Panc1 (cell line): ENCODE measurements around the gene KAT2B. TPM values are rescaled to one million over a fixed set of nuclear protein-coding genes. Genes with fewer than 3 reads are reported as not detected.

Experiments
- ATAC-seq: fragments of 200-7000 bp; cut with Tn5 transposase; 2 replicates; pipeline ENCODE4 v1.9.1; 2020; ENCODE audit warnings: mild to moderate bottlenecking, moderate library complexity
- BruUV-seq: library from RNA; stranded (reverse); fragments of 400-500 nt; replicated peaks from 2 replicates; lab custom pipeline; 2021; lab: Mats Ljungman, UMichigan
- CTCF ChIA-PET: fragments of 300-600 bp; sonication (Branson Sonifier 250); formaldehyde crosslinking; loops from one replicate; lab custom pipeline; 2022; ENCODE audit warnings: antibody characterized with exemption; lab: Charles Lee
- POLR2A ChIA-PET: fragments of 300-600 bp; sonication (Branson Sonifier 250); formaldehyde crosslinking; loops from one replicate; lab custom pipeline; 2022; ENCODE audit warnings: antibody characterized with exemption; lab: Charles Lee
- DNase-seq: peaks from one replicate; pipeline ENCODE4 v3.0.0-alpha.2; 2010; ENCODE audit warnings: low read depth, low spot score
- H3K27ac ChIP-seq: 2 replicates; pipeline ENCODE4 v1.5.1; 2011; ENCODE audit warnings: mild to moderate bottlenecking, low read length, inconsistent platforms
- H3K27me3 ChIP-seq: fragments of 200-500 bp; sonication (Bioruptor generic); 2 replicates; pipeline ENCODE4 v1.6.0; 2014; ENCODE audit warnings: low read length, inconsistent platforms; ENCODE audit not compliant: control insufficient read depth, insufficient read depth
- H3K36me3 ChIP-seq: fragments of 200-500 bp; sonication (Bioruptor generic); 2 replicates; pipeline ENCODE4 v1.5.1; 2014; ENCODE audit warnings: inconsistent platforms, mild to moderate bottlenecking, low read length, moderate library complexity; ENCODE audit not compliant: control insufficient read depth, insufficient read depth
- H3K4me1 ChIP-seq: 2 replicates; pipeline ENCODE4 v1.5.1; 2011; ENCODE audit warnings: inconsistent platforms, mild to moderate bottlenecking, low read length, moderate library complexity; ENCODE audit not compliant: control insufficient read depth, insufficient read depth
- H3K4me3 ChIP-seq, 2 experiments: 2 replicates each; pipeline ENCODE4 v1.5.1; 2011 to 2012; ENCODE audit warnings: low read depth in 2 of 2, low read length in 2 of 2, mild to moderate bottlenecking in 2 of 2, inconsistent platforms in 1 of 2, moderate library complexity in 1 of 2
- H3K9me3 ChIP-seq: fragments of 200-500 bp; sonication (Bioruptor generic); 2 replicates; pipeline ENCODE4 v1.5.1; 2014; ENCODE audit warnings: low read depth, mild to moderate bottlenecking, inconsistent platforms, low read length, moderate library complexity; ENCODE audit not compliant: control insufficient read depth, insufficient read depth
- POLR2AphosphoS5 ChIP-seq: IDR thresholded peaks from 2 replicates; pipeline ENCODE4 v1.6.1; 2012; ENCODE audit warnings: mild to moderate bottlenecking, low read depth, low read length, moderate library complexity
- SIN3A ChIP-seq: IDR thresholded peaks from 2 replicates; pipeline ENCODE4 v1.6.1; 2012; ENCODE audit warnings: low read depth, mild to moderate bottlenecking, low read length, moderate library complexity, borderline replicate concordance; ENCODE audit not compliant: insufficient read depth
- TCF7L2 ChIP-seq: IDR thresholded peaks from 2 replicates; pipeline ENCODE4 v1.6.1; 2011; ENCODE audit warnings: mild to moderate bottlenecking, low read depth, low read length, inconsistent platforms
- in situ Hi-C: cut with HindIII; loops from 2 replicates; pipeline ENCODE4 v1.10.0; 2016; ENCODE audit warnings: low sequenced_read_pairs, low pct_unique_long_range_greater_than_20kb
- intact Hi-C: fragments of 100-400 bp; cut with micrococcal nuclease; formaldehyde crosslinking; loops from one replicate; pipeline ENCODE4 v1.10.0; 2022; ENCODE audit not compliant: unreplicated experiment
- total RNA-seq: library from RNA; stranded (reverse); gene quantifications from one replicate; pipeline ENCODE4 v1.2.1, GENCODE V29; 2021; ENCODE audit not compliant: unreplicated experiment
- TF ChIP-seq, protein P1 (sequence below): fragments of 450-650 bp; IDR thresholded peaks from 2 replicates; pipeline ENCODE4 v1.5.1; 2017; ENCODE audit warnings: mild to moderate bottlenecking
- TF ChIP-seq, protein P2 (sequence below), 2 experiments: IDR thresholded peaks; 2 replicates each; pipeline ENCODE4 v1.6.1; 2011 to 2012; ENCODE audit warnings: low read depth in 2 of 2, control low read depth in 1 of 2, low read length in 1 of 2, mild to moderate bottlenecking in 1 of 2, moderate library complexity in 1 of 2; ENCODE audit not compliant: insufficient read depth in 1 of 2

KAT2B gene
- total RNA-seq, 1 experiment from 2014 or later = 16.4 TPM

DNA sequence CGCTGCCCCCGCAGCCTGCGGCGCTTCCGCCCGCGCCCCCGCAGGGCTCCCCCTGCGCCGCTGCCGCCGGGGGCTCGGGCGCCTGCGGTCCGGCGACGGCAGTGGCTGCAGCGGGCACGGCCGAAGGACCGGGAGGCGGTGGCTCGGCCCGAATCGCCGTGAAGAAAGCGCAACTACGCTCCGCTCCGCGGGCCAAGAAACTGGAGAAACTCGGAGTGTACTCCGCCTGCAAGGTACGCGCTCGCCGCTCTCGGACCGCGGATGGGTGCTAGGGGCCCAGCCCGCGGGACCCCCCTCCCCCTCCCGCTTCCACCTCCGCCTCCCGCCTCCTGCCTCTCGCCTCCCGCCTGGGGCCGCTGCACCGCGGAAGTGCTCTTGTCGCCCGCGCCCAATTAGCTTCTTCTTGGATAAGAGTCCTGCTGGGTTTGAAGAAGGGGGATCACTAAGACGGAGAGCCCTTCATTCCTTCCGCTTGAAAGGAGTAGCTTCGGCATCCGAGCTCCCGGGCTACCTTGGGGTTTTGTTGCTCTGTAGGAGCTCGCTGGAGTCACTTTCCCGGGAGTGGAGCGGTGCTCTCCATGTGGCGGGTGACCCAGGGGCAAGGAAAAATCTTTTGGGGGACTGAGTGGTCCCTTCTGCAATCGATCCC lies 426 bp downstream of the KAT2B start:
- no TSS peak for BruUV-seq
- peak; percentile 71 for ATAC-seq
- H3K27ac ChIP-seq = no peak overlapping the region
- no peak for TF ChIP-seq TCF7L2
- no peak for TF ChIP-seq POLR2AphosphoS5
- TF ChIP-seq, protein P1, sequence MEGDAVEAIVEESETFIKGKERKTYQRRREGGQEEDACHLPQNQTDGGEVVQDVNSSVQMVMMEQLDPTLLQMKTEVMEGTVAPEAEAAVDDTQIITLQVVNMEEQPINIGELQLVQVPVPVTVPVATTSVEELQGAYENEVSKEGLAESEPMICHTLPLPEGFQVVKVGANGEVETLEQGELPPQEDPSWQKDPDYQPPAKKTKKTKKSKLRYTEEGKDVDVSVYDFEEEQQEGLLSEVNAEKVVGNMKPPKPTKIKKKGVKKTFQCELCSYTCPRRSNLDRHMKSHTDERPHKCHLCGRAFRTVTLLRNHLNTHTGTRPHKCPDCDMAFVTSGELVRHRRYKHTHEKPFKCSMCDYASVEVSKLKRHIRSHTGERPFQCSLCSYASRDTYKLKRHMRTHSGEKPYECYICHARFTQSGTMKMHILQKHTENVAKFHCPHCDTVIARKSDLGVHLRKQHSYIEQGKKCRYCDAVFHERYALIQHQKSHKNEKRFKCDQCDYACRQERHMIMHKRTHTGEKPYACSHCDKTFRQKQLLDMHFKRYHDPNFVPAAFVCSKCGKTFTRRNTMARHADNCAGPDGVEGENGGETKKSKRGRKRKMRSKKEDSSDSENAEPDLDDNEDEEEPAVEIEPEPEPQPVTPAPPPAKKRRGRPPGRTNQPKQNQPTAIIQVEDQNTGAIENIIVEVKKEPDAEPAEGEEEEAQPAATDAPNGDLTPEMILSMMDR = 0 out of 2 replicates have a peak, but pooled peaks have one; percentile 18
- H3K36me3 ChIP-seq = no peaks in the 10 kb centered on the region
- peaks cover 11% of the 10 kb centered on the region for H3K4me1 ChIP-seq
- intact Hi-C loops (no loop called here), in situ Hi-C loops (no loop called here)
- POLR2A ChIA-PET = no interaction called here
- peak overlapping the region; percentile 58 to 59 for H3K4me3 ChIP-seq
- H3K27me3 ChIP-seq = no peaks in the 10 kb centered on the region
- no peaks in the 10 kb centered on the region for H3K9me3 ChIP-seq
- no peak for DNase-seq
- CTCF ChIA-PET = no interaction called here

DNA sequence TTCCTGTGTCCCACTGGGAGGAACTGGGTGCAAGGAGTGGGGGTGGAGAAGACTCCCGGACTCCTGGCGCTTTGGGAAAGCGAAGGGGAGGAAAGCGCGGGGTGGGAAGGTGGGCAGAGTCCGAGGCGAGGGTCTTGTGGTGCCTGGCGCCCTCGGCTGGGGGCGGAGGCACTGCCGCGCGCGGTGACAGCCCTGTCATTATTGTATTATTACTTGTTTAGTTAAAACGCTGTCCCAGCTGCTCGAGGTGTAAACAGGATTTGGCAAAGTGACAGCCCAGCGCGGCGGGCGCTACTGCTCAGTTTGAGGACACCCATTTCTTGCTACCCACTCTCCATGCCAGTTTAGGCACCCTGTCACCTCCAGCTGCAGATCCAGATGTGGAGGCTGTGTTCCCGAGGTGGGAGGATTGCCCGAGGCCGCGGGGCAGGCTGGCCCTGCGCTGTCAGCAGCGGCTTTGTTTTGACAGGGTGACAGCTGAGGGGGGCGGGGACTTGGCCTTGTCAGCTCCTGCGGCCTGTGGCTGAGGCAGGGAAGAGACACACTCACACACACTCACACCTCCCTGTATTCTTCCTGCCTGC lies 1.0 kb downstream of the KAT2B start:
- no peak for DNase-seq
- Histone ChIP-seq H3K27me3 (no peaks in the 10 kb centered on the region), H3K9me3 (no peaks in the 10 kb centered on the region), H3K4me3 (peak overlapping the region; percentile 58 to 59), H3K4me1 (peaks cover 11% of the 10 kb centered on the region), H3K27ac (no peak overlapping the region), H3K36me3 (no peaks in the 10 kb centered on the region)
- TF ChIP-seq TCF7L2 = no peak
- TF ChIP-seq, protein P2, sequence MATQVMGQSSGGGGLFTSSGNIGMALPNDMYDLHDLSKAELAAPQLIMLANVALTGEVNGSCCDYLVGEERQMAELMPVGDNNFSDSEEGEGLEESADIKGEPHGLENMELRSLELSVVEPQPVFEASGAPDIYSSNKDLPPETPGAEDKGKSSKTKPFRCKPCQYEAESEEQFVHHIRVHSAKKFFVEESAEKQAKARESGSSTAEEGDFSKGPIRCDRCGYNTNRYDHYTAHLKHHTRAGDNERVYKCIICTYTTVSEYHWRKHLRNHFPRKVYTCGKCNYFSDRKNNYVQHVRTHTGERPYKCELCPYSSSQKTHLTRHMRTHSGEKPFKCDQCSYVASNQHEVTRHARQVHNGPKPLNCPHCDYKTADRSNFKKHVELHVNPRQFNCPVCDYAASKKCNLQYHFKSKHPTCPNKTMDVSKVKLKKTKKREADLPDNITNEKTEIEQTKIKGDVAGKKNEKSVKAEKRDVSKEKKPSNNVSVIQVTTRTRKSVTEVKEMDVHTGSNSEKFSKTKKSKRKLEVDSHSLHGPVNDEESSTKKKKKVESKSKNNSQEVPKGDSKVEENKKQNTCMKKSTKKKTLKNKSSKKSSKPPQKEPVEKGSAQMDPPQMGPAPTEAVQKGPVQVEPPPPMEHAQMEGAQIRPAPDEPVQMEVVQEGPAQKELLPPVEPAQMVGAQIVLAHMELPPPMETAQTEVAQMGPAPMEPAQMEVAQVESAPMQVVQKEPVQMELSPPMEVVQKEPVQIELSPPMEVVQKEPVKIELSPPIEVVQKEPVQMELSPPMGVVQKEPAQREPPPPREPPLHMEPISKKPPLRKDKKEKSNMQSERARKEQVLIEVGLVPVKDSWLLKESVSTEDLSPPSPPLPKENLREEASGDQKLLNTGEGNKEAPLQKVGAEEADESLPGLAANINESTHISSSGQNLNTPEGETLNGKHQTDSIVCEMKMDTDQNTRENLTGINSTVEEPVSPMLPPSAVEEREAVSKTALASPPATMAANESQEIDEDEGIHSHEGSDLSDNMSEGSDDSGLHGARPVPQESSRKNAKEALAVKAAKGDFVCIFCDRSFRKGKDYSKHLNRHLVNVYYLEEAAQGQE (IDR thresholded peaks at IDR 0.05; ENCODE audit: insufficient read depth in 1 of 2, low read depth in 2 of 2, low read length in 1 of 2) = no peak
- no peak for TF ChIP-seq POLR2AphosphoS5
- peak; percentile 99 for TF ChIP-seq SIN3A
- ChIA-PET CTCF (no interaction called here), POLR2A (no interaction called here)
- BruUV-seq = no TSS peak
- intact Hi-C loops = no loop called here
- in situ Hi-C loops = no loop called here
- peak; percentile 63 for ATAC-seq

DNA sequence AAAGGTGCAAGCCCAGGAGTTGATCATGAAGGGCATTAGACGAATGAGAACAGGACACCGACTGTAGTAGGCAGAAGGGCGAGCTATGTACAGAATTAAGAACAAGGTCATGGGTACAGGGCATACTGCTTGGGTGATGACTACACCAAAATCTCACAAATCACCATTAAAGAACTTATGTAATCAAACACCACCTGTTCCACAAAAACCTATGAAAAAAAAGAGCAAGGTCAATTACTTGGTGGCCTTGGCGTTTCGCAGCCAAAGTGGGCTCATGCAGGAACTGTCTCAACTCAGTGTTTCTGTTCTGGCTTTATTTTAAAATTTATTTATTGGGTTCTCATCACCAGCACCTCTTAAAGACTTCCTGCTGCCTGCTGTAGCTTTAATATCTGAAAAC lies 2.1 kb downstream of the KAT2B start:
- TSS peak; percentile 47 for BruUV-seq
- intact Hi-C loops = no loop called here
- CTCF ChIA-PET = no interaction called here

More for the DNA sequence above, 2.1 kb downstream of the KAT2B start:
- Histone ChIP-seq H3K4me1 (peaks cover 11% of the 10 kb centered on the region), H3K27ac (no peak overlapping the region), H3K27me3 (no peaks in the 10 kb centered on the region), H3K36me3 (no peaks in the 10 kb centered on the region), H3K4me3 (no peak overlapping the region), H3K9me3 (no peaks in the 10 kb centered on the region)
- POLR2A ChIA-PET = no interaction called here
- in situ Hi-C loops = no loop called here
- TF ChIP-seq SIN3A (no peak), TCF7L2 (no peak), POLR2AphosphoS5 (no peak)
- TF ChIP-seq, protein P2 (IDR thresholded peaks at IDR 0.05; ENCODE audit: insufficient read depth in 1 of 2, low read depth in 2 of 2, low read length in 1 of 2) = no peak
- TF ChIP-seq, protein P1 = no peak
- ATAC-seq (no peak), DNase-seq (no peak)
